Measurements from ENCODE around the gene MFAP1.

Gene MFAP1

DNA sequence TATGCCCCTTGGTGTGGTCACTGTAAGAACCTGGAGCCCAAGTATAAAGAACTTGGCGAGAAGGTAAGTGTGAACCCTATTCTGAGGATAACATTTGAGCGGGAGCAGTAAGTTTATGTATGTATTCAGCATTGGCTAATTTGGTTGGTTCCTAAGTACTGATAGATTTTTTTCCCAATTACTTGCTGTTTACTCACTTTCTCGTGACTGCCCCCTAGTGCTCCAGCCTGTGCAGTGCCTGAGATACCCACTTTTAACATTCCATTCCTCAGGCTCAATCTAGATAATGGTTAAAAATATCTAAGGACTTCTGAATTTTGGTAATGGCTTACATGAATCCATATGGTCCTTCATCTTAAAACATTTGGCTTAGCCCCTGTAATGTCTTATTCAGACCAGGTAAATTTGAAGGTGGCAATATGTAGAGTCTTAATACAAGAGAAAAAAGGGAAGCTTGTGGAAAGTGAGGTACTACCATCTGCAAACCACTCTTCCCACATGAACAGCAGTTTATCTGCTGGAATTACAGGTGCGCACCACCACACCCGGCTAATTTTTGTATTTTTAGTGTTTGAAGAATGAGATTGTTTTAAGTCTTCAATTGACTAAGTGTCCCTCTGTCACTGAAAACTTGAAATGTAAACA is 54.8 kb downstream of the MFAP1 start:
- no peak overlapping the region for H3K4me3 ChIP-seq (ENCODE audit: low read depth, low read length)
- TF ChIP-seq, protein P1, sequence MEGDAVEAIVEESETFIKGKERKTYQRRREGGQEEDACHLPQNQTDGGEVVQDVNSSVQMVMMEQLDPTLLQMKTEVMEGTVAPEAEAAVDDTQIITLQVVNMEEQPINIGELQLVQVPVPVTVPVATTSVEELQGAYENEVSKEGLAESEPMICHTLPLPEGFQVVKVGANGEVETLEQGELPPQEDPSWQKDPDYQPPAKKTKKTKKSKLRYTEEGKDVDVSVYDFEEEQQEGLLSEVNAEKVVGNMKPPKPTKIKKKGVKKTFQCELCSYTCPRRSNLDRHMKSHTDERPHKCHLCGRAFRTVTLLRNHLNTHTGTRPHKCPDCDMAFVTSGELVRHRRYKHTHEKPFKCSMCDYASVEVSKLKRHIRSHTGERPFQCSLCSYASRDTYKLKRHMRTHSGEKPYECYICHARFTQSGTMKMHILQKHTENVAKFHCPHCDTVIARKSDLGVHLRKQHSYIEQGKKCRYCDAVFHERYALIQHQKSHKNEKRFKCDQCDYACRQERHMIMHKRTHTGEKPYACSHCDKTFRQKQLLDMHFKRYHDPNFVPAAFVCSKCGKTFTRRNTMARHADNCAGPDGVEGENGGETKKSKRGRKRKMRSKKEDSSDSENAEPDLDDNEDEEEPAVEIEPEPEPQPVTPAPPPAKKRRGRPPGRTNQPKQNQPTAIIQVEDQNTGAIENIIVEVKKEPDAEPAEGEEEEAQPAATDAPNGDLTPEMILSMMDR (IDR thresholded peaks at IDR 0.05; ENCODE audit: low read depth, low read length) = peak; percentile 88

DNA sequence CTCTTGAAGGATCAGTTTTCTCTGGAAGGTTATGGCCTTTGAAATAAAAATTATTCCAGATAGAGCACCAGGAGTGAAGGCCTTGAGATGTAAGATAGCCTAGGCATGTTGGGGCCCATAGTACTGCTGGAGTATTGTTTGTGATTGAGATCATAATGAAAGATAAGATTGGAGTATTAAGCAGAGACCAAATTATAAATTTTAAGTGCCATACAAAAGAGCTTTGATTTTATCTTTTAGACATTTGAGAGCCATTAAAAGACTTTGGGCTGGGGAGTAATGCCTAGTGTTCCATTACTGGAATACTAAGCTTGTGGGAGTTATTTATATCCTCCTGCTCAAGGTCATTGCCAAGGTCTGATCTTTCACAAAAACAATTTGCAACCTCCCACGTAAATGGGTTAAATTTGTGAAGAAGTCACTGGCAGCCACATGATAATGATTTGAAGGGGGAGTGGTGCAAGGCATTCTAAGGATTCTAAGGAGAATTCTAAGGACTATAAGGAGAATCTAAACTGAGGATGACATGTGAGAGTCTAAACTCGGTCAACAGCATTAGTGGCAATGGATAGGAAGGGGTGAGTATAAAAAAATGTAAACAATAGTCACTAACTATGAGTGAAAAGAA is 60.6 kb downstream of the MFAP1 start:
- TF ChIP-seq, protein P1 (IDR thresholded peaks at IDR 0.05; ENCODE audit: low read depth, low read length) = no peak
- H3K4me3 ChIP-seq (ENCODE audit: low read depth, low read length) = no peak overlapping the region

DNA sequence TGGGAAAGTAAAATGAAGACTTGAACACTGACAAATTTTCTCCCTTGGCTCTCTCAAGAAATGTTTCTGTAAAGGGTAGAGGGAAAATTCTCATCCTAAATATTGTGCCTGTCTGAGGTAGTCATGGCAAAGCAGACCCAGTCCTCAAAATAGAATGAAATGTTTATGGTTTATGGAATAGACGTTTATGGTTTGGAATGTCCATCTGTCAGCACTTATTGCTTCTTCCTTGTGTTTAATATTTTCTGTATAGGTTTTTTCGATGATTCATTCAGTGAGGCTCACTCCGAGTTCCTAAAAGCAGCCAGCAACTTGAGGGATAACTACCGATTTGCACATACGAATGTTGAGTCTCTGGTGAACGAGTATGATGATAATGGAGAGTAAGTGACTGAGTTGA is 61.7 kb downstream of the MFAP1 start:
- H3K4me3 ChIP-seq (ENCODE audit: low read depth, low read length) = no peak overlapping the region
- TF ChIP-seq, protein P1 (IDR thresholded peaks at IDR 0.05; ENCODE audit: low read depth, low read length) = no peak
